GM12878 (cell line): ENCODE data around the gene CENPH. TPM values are rescaled to one million over a fixed set of nuclear protein-coding genes. Genes with fewer than 3 reads are reported as not detected.
"Not testable (repeated sequence)": the region's sequence is repeated elsewhere in the genome, so short reads cannot be mapped to it uniquely, and the experiment has no call there.

Experiments used
- ATAC-seq: fragments of 200-7000 bp; cut with Tn5 transposase; 3 replicates; pipeline ENCODE4 v1.9.1; 2020; ENCODE audit warnings: mild to moderate bottlenecking, moderate library complexity
- BruUV-seq: library from RNA; stranded (reverse); fragments of 400-500 nt; replicated peaks from 2 replicates; lab custom pipeline; 2021; lab: Mats Ljungman, UMichigan
- CTCF ChIA-PET: fragments of 300-600 bp; sonication (Branson Sonifier 250); formaldehyde crosslinking; extraction: SDS; loops from one replicate; lab custom pipeline; 2021; ENCODE audit warnings: inconsistent platforms; lab: Yijun Ruan, JAX
- POLR2A ChIA-PET: fragments of 350-600 bp; formaldehyde crosslinking; extraction: SDS; loops from one replicate; lab custom pipeline; 2021; ENCODE audit warnings: inconsistent platforms; lab: Charles Lee
- RAD21 ChIA-PET: fragments of 300-600 bp; sonication (Branson Sonifier 250); formaldehyde crosslinking; loops from one replicate; lab custom pipeline; 2023; ENCODE audit warnings: antibody characterized with exemption; ENCODE audit not compliant: unreplicated experiment; lab: Charles Lee
- SMC1A ChIA-PET: fragments of 300-600 bp; sonication (Branson Sonifier 250); formaldehyde crosslinking; loops from one replicate; lab custom pipeline; 2023; ENCODE audit not compliant: unreplicated experiment, uncharacterized antibody; lab: Charles Lee
- DNase-seq: peaks from one replicate; pipeline ENCODE4 v3.0.0-alpha.2; 2011; ENCODE audit warnings: low read depth, low spot score
- FAIRE-seq: peaks from 3 replicates; lab custom pipeline; 2011; peaks lifted over from hg19 to GRCh38; lab: Jason Lieb, UNC
- H2AFZ ChIP-seq: 2 replicates; pipeline ENCODE4 v1.6.0; 2011; ENCODE audit warnings: low read depth, low read length, control low read depth; ENCODE audit not compliant: control insufficient read depth
- H3K27ac ChIP-seq: 2 replicates; pipeline ENCODE4 v1.5.1; 2011; ENCODE audit warnings: control low read depth; ENCODE audit not compliant: control insufficient read depth, insufficient read depth
- H3K27me3 ChIP-seq, 2 experiments: replicated peaks in 1 of 2; 2 replicates each; pipeline versions ENCODE4 v1.6.0 to v1.6.1; 2011; ENCODE audit warnings: low read length in 1 of 2; ENCODE audit not compliant: control insufficient read depth in 2 of 2, insufficient read depth in 2 of 2
- H3K36me3 ChIP-seq, 2 experiments: 2 replicates each; pipeline ENCODE4 v1.5.1; 2011; ENCODE audit warnings: low read length in 1 of 2; ENCODE audit not compliant: control insufficient read depth in 2 of 2, insufficient read depth in 2 of 2
- H3K4me1 ChIP-seq: 2 replicates; pipeline ENCODE4 v1.6.1; 2011; ENCODE audit warnings: mild to moderate bottlenecking, low read length, moderate library complexity, mixed read lengths; ENCODE audit not compliant: control insufficient read depth, insufficient read depth
- H3K4me2 ChIP-seq: 2 replicates; pipeline ENCODE4 v1.6.0; 2011; ENCODE audit warnings: control low read depth; ENCODE audit not compliant: control insufficient read depth, insufficient read depth
- H3K4me3 ChIP-seq: fragments of 200-600 bp; sonication (generic); 2 replicates; pipeline ENCODE4 v1.5.1; 2016
- H3K79me2 ChIP-seq: 2 replicates; pipeline ENCODE4 v1.6.0; 2011; ENCODE audit warnings: low read length; ENCODE audit not compliant: control insufficient read depth, insufficient read depth
- H3K9ac ChIP-seq: 2 replicates; pipeline ENCODE4 v1.8.0; 2011; ENCODE audit warnings: low read length, control low read depth, mixed read lengths; ENCODE audit not compliant: control insufficient read depth, insufficient read depth
- H3K9me3 ChIP-seq: replicated peaks from 3 replicates; pipeline ENCODE4 v1.5.1; 2011; ENCODE audit warnings: mild to moderate bottlenecking, low read length; ENCODE audit not compliant: control insufficient read depth, insufficient read depth
- H4K20me1 ChIP-seq: 2 replicates; pipeline ENCODE4 v1.6.0; 2011; ENCODE audit not compliant: control insufficient read depth, insufficient read depth
- ASH2L ChIP-seq: fragments of 300-600, 200-600 bp; sonication (generic); IDR thresholded peaks from 2 replicates; pipeline ENCODE4 v1.6.1; 2017; ENCODE audit warnings: low read depth, mild to moderate bottlenecking, borderline replicate concordance
- HDAC6 ChIP-seq: fragments of 200-600 bp; sonication (generic); IDR thresholded peaks from one replicate; pipeline ENCODE4 v1.8.0; 2017; ENCODE audit warnings: antibody characterized with exemption; ENCODE audit not compliant: unreplicated experiment
- MEF2B ChIP-seq: fragments of 450-650 bp; IDR thresholded peaks from 2 replicates; pipeline ENCODE4 v1.6.1; 2018; ENCODE audit warnings: mild to moderate bottlenecking, moderate library complexity; ENCODE audit not compliant: partially characterized antibody, poor library complexity, severe bottlenecking
- PML ChIP-seq: IDR thresholded peaks from 2 replicates; pipeline ENCODE4 v1.6.1; 2012; ENCODE audit warnings: low read length, inconsistent platforms
- RELA ChIP-seq: fragments of 450-650 bp; IDR thresholded peaks from 2 replicates; pipeline ENCODE4 v1.8.0; 2014; ENCODE audit warnings: borderline replicate concordance; ENCODE audit not compliant: partially characterized antibody
- SREBF1 ChIP-seq: IDR thresholded peaks from 2 replicates; pipeline ENCODE4 v1.6.1; 2012; ENCODE audit warnings: mild to moderate bottlenecking, low read length
- SUZ12 ChIP-seq: fragments of 200-600 bp; sonication (generic); IDR thresholded peaks from one replicate; pipeline ENCODE4 v1.6.1; 2018; ENCODE audit warnings: antibody characterized with exemption, mild to moderate bottlenecking; ENCODE audit not compliant: unreplicated experiment
- WGBS: methylation state at CpG from one replicate; pipeline ENCODE4 v1.1.6; 2016; ENCODE audit warnings: low lambda C conversion rate; ENCODE audit not compliant: insufficient replicate concordance, insufficient coverage; ENCODE audit errors: missing lambda C conversion rate; 5-methylcytosine and 5-hydroxymethylcytosine counted together
- in situ Hi-C: fragments of 300-500 bp; cut with MboI; formaldehyde crosslinking; loops from 9 replicates; pipeline ENCODE4 v1.14.3; 2018; ENCODE audit warnings: mixed read lengths
- intact Hi-C: fragments of 100-400 bp; cut with micrococcal nuclease; formaldehyde crosslinking; loops from one replicate; pipeline ENCODE4 v1.14.2; 2022; ENCODE audit not compliant: unreplicated experiment
- polyA plus RNA-seq, 11 experiments: library from polyadenylated mRNA; depleted of rRNA in 4 of 11; unstranded in 6 of 11; stranded (reverse) in 5 of 11; fragments of >200 nt; fragmentation: Nextera tagmentation in 4 of 11; fragmentation: Illumina TruSeq in 1 of 11; extraction: Ambion mirVana in 4 of 11; extraction: Trizol in 1 of 11; gene quantifications; 1 replicate in 1 of 11; 2 replicates in 10 of 11; pipeline versions ENCODE4 v1.2.1 to v1.2.3, GENCODE V29; 2011 to 2016; ENCODE audit warnings: inconsistent platforms in 2 of 11, missing spikeins in 2 of 11, low read depth in 1 of 11
- total RNA-seq, 4 experiments: library from RNA; depleted of rRNA in 3 of 4; stranded (reverse); fragments of >200 nt in 3 of 4; fragmentation: Illumina TruSeq in 1 of 4; extraction: Trizol in 1 of 4; gene quantifications; 2 replicates each; pipeline versions ENCODE4 v1.2.1 to v1.2.3, GENCODE V29; 2013 to 2021
- TF ChIP-seq, protein P1 (sequence below): fragments of 450-650 bp; formaldehyde crosslinking; IDR thresholded peaks from 2 replicates; pipeline ENCODE4 v1.5.0; 2022; ENCODE audit warnings: mild to moderate bottlenecking, missing genetic modification characterization
- TF ChIP-seq, protein P2 (sequence below): fragments of 450-650 bp; IDR thresholded peaks from 2 replicates; pipeline ENCODE4 v1.6.1; 2014; ENCODE audit warnings: mild to moderate bottlenecking

The CENPH gene
- total and polyA plus RNA-seq, 10 of the 15 experiments (the other 5 are each of a cell fraction or from before 2014, with no cell fraction given) = 7.3 to 65.6 (median 45.9) TPM

DNA sequence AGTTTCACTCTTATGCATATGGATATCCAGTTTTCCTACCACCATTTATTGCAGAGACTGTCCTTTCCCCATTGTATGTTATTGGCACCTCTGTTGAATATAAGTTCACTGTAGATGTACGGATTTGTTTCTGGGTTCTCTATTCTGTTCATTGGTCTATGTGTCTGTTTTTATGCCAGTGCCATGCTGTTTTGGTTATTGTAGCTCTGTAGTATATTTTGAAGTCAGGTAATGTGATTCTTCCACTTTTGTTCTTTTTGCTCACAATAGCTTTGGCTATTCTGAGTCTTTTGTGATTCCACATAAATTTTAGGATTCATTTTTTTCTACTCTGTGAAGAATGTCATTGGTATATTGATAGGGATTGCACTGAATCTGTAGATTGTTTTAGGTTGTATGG, 48.6 kb upstream of the CENPH start (continued):
- TF ChIP-seq SREBF1 (no peak), MEF2B (no peak)

DNA sequence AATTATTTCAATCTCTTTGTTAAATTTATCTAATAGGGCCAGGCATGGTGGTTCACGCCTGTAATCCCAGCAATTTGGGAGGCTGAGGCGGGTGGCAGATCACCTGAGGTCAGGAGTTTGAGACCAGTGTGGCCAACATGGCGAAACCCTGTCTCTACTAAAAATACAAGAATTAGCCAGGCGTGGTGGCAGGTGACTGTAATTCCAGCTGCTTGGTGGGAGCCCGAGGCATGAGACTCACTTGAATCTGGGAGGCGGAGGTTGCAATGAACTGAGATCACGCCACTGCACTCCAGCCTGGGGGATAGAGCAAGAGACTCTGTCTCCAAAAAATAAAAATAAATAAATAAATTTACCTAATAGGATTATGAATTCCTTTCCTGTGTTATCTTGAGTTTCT, 40.8 kb upstream of the CENPH start:
- ATAC-seq = not testable (repeated sequence)

DNA sequence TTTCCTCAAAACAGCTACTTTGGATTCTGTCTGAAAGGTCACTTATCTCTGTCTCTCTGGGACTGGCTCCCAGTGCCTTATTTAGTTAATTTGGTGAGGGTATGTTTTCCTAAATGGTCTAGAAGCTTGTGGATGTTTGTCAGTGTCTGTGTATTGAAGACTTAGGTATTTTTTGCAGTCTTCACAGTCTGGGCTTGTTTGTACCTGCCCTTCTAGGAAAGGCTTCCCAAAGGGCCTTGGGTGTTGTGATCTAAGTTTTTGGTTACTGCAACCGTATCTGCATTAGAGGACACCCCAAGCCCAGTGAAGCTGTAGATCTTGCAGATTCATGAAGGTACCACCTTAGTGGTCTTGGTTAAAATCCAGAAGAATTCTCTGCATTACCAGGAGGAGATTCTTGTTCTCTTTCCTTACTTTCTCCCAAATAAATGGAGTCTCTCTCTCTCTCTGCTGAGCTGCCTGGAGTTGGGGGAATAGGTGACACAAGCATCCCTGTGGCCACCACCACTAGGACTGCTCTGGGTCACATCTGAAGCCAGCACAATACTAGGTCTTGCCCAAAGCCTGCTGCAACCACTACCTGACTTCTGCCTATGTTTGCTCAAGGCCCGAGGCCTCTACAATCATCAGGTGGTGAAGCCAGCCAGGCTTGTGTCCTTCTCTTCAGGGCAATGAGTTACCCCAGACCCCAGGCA, 40.3 kb upstream of the CENPH start:
- Histone ChIP-seq H3K4me3 (no peak overlapping the region), H3K4me2 (no peak overlapping the region), H3K9ac (no peak overlapping the region), H3K36me3 (no peaks in the 10 kb centered on the region), H3K27ac (no peak overlapping the region), H3K27me3 (no peaks in the 10 kb centered on the region), H3K79me2 (no peaks in the 10 kb centered on the region), H2AFZ (no peak overlapping the region), H3K9me3 (no peaks in the 10 kb centered on the region), H4K20me1 (no peaks in the 10 kb centered on the region), H3K4me1 (no peaks in the 10 kb centered on the region)
- FAIRE-seq (no peak), ATAC-seq (no peak), DNase-seq (no peak)
- ChIA-PET POLR2A (no interaction called here), SMC1A (interaction anchor here (1.4 kb wide), 1 partner anchor 15 kb away, joined by 4 read pairs; no protein-coding TSS in a partner anchor), RAD21 (no interaction called here), CTCF (no interaction called here)
- in situ Hi-C loops = no loop called here
- no TSS peak for BruUV-seq
- intact Hi-C loops = no loop called here
- 48% methylated on average over 2 of the region's 2 CpGs for WGBS
- TF ChIP-seq, protein P1, sequence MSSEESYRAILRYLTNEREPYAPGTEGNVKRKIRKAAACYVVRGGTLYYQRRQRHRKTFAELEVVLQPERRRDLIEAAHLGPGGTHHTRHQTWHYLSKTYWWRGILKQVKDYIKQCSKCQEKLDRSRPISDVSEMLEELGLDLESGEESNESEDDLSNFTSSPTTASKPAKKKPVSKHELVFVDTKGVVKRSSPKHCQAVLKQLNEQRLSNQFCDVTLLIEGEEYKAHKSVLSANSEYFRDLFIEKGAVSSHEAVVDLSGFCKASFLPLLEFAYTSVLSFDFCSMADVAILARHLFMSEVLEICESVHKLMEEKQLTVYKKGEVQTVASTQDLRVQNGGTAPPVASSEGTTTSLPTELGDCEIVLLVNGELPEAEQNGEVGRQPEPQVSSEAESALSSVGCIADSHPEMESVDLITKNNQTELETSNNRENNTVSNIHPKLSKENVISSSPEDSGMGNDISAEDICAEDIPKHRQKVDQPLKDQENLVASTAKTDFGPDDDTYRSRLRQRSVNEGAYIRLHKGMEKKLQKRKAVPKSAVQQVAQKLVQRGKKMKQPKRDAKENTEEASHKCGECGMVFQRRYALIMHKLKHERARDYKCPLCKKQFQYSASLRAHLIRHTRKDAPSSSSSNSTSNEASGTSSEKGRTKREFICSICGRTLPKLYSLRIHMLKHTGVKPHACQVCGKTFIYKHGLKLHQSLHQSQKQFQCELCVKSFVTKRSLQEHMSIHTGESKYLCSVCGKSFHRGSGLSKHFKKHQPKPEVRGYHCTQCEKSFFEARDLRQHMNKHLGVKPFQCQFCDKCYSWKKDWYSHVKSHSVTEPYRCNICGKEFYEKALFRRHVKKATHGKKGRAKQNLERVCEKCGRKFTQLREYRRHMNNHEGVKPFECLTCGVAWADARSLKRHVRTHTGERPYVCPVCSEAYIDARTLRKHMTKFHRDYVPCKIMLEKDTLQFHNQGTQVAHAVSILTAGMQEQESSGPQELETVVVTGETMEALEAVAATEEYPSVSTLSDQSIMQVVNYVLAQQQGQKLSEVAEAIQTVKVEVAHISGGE (CRISPR knock-in tag) = no peak
- TF ChIP-seq SUZ12 (no peak), RELA (no peak), HDAC6 (no peak), ASH2L (no peak), PML (no peak)
- TF ChIP-seq, protein P2, sequence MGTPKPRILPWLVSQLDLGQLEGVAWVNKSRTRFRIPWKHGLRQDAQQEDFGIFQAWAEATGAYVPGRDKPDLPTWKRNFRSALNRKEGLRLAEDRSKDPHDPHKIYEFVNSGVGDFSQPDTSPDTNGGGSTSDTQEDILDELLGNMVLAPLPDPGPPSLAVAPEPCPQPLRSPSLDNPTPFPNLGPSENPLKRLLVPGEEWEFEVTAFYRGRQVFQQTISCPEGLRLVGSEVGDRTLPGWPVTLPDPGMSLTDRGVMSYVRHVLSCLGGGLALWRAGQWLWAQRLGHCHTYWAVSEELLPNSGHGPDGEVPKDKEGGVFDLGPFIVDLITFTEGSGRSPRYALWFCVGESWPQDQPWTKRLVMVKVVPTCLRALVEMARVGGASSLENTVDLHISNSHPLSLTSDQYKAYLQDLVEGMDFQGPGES = no peak

More for the DNA sequence above, 40.8 kb upstream of the CENPH start:
- H3K27ac ChIP-seq, H3K36me3 ChIP-seq, in situ Hi-C loops, H3K27me3 ChIP-seq, H3K9me3 ChIP-seq, H3K4me3 ChIP-seq, H3K79me2 ChIP-seq, BruUV-seq, H3K9ac ChIP-seq, CTCF ChIA-PET, H4K20me1 ChIP-seq, H3K4me1 ChIP-seq, POLR2A ChIA-PET, H3K4me2 ChIP-seq, intact Hi-C loops, DNase-seq, H2AFZ ChIP-seq, RAD21 ChIA-PET, FAIRE-seq: not testable (repeated sequence)
- SMC1A ChIA-PET = interaction anchor here (1.4 kb wide), 1 partner anchor 16 kb away, joined by 4 read pairs; no protein-coding TSS in a partner anchor
- 85% methylated on average over 7 of the region's 7 CpGs for WGBS
